Measurements from ENCODE around the gene GAST. TPM values are rescaled to one million over a fixed set of nuclear protein-coding genes. Genes with fewer than 3 reads are reported as not detected.

The GAST gene
- total RNA-seq, 1 experiment from 2014 or later: not detected

DNA sequence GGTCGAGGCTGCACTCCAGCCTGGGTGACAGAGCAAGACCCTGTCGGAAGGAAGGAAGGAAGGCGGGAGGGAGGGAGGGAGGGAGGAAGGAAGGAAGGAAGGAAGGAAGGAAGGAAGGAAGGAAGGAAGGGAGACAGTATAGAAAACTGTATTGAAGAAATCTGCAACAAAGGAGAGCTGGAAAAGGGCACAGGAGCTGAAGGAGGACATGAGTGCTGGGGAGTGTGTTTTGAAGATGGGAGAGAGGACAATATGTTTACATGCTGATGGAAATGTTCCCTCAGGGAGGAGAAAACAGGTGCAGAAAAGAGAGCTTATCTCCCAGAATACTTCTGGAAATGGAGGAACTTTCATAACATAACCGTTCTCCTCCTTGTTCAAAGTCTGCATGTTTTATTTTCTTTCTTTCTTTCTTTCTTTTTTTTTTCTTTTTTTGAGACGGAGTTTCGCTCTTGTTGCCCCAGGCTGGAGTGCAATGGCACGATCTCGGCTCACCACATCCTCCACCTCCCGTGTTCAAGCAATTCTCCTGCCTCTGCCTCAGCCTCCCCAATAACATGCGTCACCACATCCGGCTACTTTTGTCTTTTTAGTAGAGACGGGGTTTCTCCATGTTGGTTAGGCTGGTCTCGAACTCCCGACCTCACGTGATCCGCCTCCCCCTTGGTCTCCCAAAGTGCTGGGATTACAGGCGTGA, 25.0 kb downstream of the GAST start:
- TF ChIP-seq, protein P1, sequence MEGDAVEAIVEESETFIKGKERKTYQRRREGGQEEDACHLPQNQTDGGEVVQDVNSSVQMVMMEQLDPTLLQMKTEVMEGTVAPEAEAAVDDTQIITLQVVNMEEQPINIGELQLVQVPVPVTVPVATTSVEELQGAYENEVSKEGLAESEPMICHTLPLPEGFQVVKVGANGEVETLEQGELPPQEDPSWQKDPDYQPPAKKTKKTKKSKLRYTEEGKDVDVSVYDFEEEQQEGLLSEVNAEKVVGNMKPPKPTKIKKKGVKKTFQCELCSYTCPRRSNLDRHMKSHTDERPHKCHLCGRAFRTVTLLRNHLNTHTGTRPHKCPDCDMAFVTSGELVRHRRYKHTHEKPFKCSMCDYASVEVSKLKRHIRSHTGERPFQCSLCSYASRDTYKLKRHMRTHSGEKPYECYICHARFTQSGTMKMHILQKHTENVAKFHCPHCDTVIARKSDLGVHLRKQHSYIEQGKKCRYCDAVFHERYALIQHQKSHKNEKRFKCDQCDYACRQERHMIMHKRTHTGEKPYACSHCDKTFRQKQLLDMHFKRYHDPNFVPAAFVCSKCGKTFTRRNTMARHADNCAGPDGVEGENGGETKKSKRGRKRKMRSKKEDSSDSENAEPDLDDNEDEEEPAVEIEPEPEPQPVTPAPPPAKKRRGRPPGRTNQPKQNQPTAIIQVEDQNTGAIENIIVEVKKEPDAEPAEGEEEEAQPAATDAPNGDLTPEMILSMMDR (IDR thresholded peaks at IDR 0.05; ENCODE audit: unreplicated experiment): no peak
- CTCF ChIA-PET: interaction anchor here (0.6 to 4.7 kb wide), 23 partner anchors 10 to 777 kb away, joined by 3 to 37 read pairs (median 5); partner anchors contain the start of genes JUP and P3H4
- H3K4me3 Mint-ChIP-seq (ENCODE audit: unreplicated experiment): no peak overlapping the region
- POLR2A ChIA-PET: interaction anchor here (0.6 to 3.0 kb wide), 12 partner anchors 13 to 126 kb away, joined by 3 to 23 read pairs (median 4); partner anchors contain the start of genes EIF1, JUP and P3H4
- no peak for DNase-seq (ENCODE audit: unreplicated experiment)
- peaks cover 16% of the 10 kb centered on the region for H3K4me1 Mint-ChIP-seq (ENCODE audit: insufficient read depth, unreplicated experiment)
- intact Hi-C loops (cut with micrococcal nuclease): loop anchor here (5.0 kb wide), 1 partner anchor 380 kb away; no protein-coding TSS in a partner anchor
- no peaks in the 10 kb centered on the region for H3K36me3 Mint-ChIP-seq (ENCODE audit: insufficient read depth, unreplicated experiment)
- H3K27me3 Mint-ChIP-seq (ENCODE audit: insufficient read depth, unreplicated experiment): peaks cover 51% of the 10 kb centered on the region
- H3K9me3 Mint-ChIP-seq (ENCODE audit: unreplicated experiment): no peaks in the 10 kb centered on the region
- no TSS peak for BruUV-seq (replicated peaks)
- no peak overlapping the region for H3K27ac Mint-ChIP-seq (ENCODE audit: low read depth, unreplicated experiment)

DNA sequence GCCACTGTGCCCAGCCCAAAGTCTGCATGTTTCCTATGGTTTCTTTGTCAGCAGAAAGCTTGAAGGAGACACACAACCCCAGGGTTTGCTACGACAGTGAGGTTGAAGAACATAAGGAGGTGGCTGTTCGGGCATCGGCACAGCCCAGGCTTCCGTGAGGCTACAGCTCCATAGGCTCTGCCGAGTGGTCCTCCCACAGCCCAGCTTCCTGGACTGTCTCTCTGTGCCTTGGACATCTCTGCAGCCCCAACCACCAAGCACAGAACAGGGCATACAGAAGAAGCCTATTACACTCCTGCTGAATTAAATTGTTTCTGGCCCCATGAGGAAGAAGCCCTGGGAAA, 25.5 kb downstream of the GAST start:
- ChIA-PET CTCF (interaction anchor here (0.6 to 4.7 kb wide), 23 partner anchors 10 to 777 kb away, joined by 3 to 37 read pairs (median 5); partner anchors contain the start of genes JUP and P3H4), POLR2A (interaction anchor here (0.6 to 3.0 kb wide), 10 partner anchors 13 to 126 kb away, joined by 3 to 23 read pairs (median 4); partner anchors contain the start of genes EIF1, JUP and P3H4)
- Mint-ChIP-seq H3K9me3 (ENCODE audit: unreplicated experiment) (no peaks in the 10 kb centered on the region), H3K4me1 (ENCODE audit: insufficient read depth, unreplicated experiment) (peaks cover 16% of the 10 kb centered on the region), H3K36me3 (ENCODE audit: insufficient read depth, unreplicated experiment) (no peaks in the 10 kb centered on the region), H3K27ac (ENCODE audit: low read depth, unreplicated experiment) (peak overlapping the region; percentile 42), H3K27me3 (ENCODE audit: insufficient read depth, unreplicated experiment) (peaks cover 46% of the 10 kb centered on the region), H3K4me3 (ENCODE audit: unreplicated experiment) (no peak overlapping the region)
- no TSS peak for BruUV-seq (replicated peaks)
- intact Hi-C loops (cut with micrococcal nuclease): loop anchor here (1.0 to 5.0 kb wide), 6 partner anchors 35 to 380 kb away; partner anchors contain the start of gene P3H4
- TF ChIP-seq, protein P1 (IDR thresholded peaks at IDR 0.05; ENCODE audit: unreplicated experiment): no peak
- no peak for DNase-seq (ENCODE audit: unreplicated experiment)

DNA sequence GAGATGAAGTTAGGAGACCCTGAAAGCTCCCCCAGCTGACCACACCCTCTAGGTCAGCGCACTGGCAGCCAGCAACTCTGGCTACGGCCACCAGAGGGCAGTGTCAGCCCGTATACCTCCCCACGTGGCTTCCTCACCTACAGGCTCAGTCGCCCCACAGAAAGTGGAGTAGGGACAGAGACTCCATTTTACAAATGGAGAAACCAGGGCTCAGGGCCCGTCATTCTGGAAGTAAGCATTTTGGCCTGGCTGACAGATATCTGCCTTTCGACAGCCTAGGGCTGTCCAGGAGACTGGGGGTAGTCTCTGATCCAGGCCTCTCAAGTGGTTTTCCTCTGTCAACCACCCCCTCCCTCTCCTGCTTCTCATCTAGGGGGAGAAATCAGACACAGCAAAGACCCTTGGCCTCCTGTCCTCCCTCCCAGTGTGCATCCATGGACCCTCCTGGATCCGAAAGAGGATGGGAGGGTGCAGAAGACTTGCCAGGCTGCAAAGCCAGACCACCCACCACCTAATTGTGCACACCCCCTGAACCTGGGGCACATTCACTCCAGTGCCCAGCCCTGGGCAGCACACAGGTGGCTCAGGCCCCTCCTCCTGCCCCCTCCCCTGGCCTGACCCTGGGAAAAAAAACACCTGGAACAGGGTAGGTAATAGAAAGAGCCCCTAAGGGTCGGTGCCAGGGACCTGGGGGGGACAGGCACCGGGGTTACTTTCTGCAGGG, 26.1 kb downstream of the GAST start:
- peak; percentile 82 for DNase-seq (ENCODE audit: unreplicated experiment)
- Mint-ChIP-seq H3K4me1 (ENCODE audit: insufficient read depth, unreplicated experiment) (peaks cover 16% of the 10 kb centered on the region), H3K36me3 (ENCODE audit: insufficient read depth, unreplicated experiment) (no peaks in the 10 kb centered on the region), H3K4me3 (ENCODE audit: unreplicated experiment) (no peak overlapping the region), H3K27me3 (ENCODE audit: insufficient read depth, unreplicated experiment) (peaks cover 40% of the 10 kb centered on the region), H3K27ac (ENCODE audit: low read depth, unreplicated experiment) (peak overlapping the region; percentile 42), H3K9me3 (ENCODE audit: unreplicated experiment) (no peaks in the 10 kb centered on the region)
- CTCF ChIA-PET: interaction anchor here (0.7 to 4.7 kb wide), 19 partner anchors 9 to 776 kb away, joined by 3 to 37 read pairs (median 5); partner anchors contain the start of genes JUP and P3H4
- TF ChIP-seq, protein P1 (IDR thresholded peaks at IDR 0.05; ENCODE audit: unreplicated experiment): peak; percentile 95
- POLR2A ChIA-PET: interaction anchor here (0.6 to 3.0 kb wide), 9 partner anchors 13 to 125 kb away, joined by 3 to 23 read pairs (median 4); partner anchors contain the start of genes EIF1, JUP and P3H4
- intact Hi-C loops (cut with micrococcal nuclease): loop anchor here (1.0 to 5.0 kb wide), 6 partner anchors 35 to 379 kb away; partner anchors contain the start of gene P3H4
- no TSS peak for BruUV-seq (replicated peaks)

- TF ChIP-seq, protein P1 (IDR thresholded peaks at IDR 0.05; ENCODE audit: unreplicated experiment): no peak
- intact Hi-C loops (cut with micrococcal nuclease): loop anchor here (1.0 to 5.0 kb wide), 6 partner anchors 34 to 379 kb away; partner anchors contain the start of gene P3H4
- H3K27ac Mint-ChIP-seq (ENCODE audit: low read depth, unreplicated experiment): peak overlapping the region; percentile 78
- peaks cover 16% of the 10 kb centered on the region for H3K4me1 Mint-ChIP-seq (ENCODE audit: insufficient read depth, unreplicated experiment)
- DNase-seq (ENCODE audit: unreplicated experiment): no peak
- H3K4me3 Mint-ChIP-seq (ENCODE audit: unreplicated experiment): no peak overlapping the region
- H3K27me3 Mint-ChIP-seq (ENCODE audit: insufficient read depth, unreplicated experiment): peaks cover 35% of the 10 kb centered on the region
- ChIA-PET CTCF (interaction anchor here (0.6 kb wide), 1 partner anchor 36 kb away, joined by 3 read pairs; no protein-coding TSS in a partner anchor), POLR2A (interaction anchor here (1.3 to 1.9 kb wide), 2 partner anchors 54 to 63 kb away, joined by 4 read pairs; no protein-coding TSS in a partner anchor)
- BruUV-seq (replicated peaks): no TSS peak
- no peaks in the 10 kb centered on the region for H3K36me3 Mint-ChIP-seq (ENCODE audit: insufficient read depth, unreplicated experiment)
- H3K9me3 Mint-ChIP-seq (ENCODE audit: unreplicated experiment): no peaks in the 10 kb centered on the region
Measured at GRCh38 chr17:41738801-41739112, 26.6 kb downstream of the GAST start.

All from MCF 10A (cell line).